Measurements from ENCODE around the gene NCOA7.
A peak's percentile ranks its signal among the peaks of the same experiment; 100 is the strongest.
"Not testable (repeated sequence)": the region's sequence is repeated elsewhere in the genome, so short reads cannot be mapped to it uniquely, and the experiment has no call there.

NCOA7 gene

DNA sequence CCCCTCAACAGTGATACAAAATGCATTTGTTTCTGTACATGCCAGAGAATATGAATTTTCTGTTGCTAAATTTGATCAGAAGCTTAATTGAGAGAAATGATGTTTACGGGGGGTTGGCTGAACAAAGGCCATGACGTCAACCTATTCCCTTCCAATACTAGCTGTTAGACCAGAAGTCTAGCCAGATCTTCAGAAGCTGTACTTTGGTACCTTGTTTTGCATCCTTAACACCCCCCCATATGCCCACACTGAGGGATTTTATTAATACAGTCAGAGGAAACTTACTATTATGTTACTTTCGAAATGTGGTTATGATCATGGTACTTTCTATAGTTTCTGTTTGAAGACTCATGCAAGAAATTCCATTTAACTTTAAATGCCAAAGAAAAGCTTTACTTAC, 3.1 kb downstream of the NCOA7 start:
- DNase-seq = no peak

DNA sequence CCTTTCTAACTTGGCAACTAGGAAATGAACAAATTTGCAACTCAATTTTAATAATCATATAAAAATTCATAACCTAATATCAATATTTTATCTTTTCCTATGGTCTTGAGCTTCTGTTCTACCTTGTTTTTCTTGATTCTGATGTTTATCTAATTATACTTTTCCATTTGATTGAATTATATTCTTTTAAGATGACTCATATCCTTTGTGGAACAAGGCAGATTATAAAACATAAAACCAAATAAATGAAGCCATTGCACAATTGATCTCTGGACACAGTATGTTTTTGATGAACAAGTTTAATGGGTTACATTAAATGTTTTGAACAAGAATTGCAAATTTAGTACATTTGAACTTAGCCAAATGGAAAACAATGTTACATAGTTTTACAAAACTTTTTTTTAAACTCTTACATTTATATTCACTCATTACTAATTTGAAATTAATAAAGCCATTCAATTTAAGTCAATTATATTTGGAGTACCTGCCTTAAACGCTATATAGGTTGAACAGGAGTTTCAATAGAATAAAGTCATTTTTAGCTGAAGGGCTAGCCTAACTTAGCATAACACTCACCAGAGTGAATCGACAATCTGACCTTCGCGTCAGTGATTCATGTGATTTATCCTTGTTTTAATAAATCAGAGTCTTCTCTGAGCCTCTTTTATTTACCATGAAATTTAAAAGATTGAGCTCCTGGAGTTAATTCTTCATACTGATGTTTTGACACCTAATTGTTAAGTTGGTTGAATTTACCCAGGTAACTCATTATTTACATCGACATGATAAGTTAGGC, 3.8 kb downstream of the NCOA7 start:
- DNase-seq = no peak

DNA sequence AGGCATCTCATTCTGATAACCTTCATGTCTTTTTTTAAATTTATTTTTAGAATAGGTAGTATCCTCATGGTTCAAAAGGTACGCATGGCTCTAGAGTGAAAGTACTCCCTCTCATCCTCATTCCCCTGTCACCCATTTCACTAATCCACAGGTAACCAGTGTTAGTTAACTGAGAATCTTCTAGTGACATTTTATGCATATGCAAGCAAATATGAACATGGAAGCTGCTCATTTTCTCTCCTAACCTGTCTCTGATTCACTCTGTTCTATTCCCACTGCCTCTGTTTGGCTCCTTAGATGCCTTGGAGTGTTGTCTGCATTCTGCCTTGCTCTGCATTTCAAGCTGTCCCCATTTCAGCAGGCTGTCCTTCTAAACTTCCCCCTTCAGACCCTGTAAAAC, 4.5 kb downstream of the NCOA7 start:
- DNase-seq = no peak

DNA sequence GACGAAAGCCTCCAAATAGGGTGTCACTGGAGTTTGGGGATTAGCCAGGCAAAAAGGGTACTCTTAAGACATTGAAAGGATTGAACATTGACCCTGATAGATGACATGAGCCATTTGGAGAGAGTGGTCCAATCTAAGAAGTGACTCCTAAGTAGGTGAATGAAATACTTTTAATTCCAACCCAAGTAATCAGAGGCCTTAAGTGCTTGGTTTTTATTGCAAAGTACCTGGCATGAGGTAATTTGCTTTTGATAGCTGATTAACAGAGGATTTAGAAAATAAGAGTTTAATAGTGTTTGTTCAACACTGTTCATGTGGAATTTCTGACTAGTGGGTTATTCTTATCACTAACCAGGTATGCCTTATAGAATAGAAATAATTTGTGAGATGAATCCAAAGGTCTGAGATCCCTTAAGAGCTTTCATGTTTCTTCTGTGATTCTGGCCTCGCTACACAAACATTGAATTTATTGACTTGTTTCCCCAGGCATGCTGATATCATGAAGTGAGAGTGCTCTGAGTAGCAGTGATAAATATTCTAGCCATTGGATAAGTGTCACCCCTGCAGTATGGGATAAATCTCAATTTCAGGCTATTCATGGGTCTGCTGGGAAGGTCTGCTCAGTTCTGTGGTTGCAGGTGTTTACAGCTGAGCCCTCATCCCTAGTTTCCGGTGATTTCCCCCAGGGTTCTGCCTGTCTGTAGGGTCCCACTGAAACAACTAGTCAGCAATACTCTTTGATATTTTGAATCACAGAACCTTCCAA, 6.5 kb downstream of the NCOA7 start:
- DNase-seq = no peak

DNA sequence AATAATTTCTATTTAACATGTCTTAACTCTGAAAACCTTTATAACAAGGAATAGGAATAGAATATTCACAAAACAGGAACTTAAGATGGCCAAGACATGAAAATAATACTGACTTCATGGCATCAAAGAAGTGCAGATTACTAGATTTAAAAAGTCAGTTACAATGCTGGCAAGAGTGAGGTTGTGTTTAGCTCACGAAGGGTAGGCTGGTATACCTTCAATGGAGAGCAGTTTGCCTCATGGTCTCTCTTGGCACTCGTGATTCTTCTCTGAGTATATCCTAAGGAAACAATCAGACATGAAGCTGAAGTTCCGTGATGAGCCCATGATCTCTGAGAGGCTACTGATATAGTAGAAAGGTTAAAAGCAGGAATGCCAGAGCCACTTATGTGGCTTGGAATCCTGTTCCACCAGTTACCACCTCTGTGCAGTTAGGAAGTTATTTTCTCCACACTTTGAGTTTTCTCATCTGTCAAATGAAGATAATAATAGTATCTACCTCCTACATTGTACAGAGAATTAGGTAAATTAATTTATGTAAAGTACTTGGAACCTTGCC, 7.2 kb downstream of the NCOA7 start:
- peak; percentile 73 for DNase-seq

DNA sequence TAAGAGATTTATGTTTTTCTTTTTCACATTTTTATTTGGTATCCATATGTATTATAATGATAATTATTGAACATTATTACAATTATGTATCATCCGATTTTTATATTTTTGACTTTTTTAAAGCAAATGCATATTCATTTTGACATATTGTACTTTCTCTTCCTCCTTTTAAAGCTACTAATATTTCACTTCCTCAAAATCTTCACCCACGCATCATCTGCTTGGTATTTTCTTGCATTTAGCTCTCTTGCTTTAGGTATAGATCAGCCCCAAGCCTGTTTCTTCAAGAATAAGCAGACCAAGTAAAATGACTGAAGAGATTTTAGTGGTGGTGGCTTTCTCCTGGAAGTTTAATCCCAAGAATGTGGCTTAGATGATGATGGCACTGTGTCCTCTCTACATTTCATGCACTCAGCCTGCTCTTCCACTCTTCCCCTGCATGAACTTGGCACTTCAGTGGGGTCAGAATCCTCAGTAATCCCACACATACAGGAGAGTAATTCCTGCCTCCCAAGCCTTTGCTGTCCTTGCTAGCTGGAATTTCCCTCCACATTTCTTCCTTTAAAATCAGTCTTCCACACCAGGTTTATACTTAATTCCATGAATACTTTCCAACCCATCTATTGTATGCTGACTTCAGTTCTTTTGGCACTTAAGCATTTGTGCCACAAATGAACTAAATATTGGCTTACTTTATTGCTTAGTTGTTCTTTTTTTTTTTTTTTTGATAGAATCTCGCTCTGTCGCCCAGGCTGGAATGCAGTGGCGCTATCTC, 8.2 kb downstream of the NCOA7 start:
- DNase-seq = no peak

DNA sequence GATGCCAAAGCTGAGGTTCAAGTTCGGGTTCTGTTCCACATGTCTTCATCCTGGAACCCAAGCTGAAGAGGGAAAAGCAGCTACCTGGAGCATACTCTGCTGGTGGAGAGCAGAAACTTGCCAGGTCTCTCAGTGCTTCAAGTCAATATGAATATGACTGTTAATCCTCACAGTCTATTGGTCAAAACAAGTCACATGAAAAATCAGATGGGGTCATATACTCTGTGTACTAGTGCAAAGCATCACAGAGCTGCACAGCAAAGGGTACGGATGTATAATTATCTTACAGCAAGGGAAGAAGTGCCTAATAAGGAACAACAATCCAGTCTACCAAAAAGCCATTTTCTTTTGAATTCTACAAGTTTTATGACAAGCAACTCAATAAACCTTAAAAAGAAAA, 11.6 kb downstream of the NCOA7 start:
- DNase-seq = no peak

DNA sequence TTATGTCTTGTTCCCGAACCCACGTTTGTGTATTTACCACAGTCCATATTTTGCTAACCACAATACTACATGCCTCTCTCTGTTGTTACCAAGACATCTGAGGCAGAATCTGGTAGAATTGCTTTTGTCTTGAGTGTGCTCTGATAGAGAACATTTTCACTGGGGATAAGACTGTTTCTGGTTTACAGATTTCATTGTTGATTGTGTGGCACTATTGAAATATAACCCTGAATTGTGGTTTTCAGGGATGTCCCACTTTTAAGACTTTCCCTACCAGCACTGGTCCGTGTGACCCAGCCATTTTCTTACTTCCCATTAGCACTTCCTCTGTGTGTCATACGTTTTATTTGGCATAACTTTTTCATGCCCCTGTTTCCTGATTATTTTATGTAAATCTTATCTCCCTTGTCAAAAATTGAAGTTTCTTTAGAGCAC, 12.2 kb downstream of the NCOA7 start:
- DNase-seq = no peak

DNA sequence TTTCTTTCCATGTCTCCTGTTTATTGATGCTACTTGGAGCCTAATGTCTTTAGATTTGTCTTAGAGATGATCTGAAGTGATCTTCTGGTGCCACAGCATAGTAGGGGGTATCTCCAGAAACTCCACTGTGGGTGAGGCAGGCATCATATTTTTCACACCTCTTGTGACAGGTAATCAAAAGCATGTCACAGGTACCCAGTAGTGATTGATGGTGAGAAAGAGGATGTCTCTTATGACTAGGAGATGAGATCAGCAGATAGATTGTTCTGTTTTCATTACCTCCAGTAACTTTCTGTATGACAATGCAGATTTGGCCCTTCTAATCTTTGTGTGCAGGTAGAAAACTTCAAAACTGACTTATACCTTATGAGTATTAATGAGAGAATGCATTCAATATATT, 13.5 kb downstream of the NCOA7 start:
- DNase-seq = no peak

DNA sequence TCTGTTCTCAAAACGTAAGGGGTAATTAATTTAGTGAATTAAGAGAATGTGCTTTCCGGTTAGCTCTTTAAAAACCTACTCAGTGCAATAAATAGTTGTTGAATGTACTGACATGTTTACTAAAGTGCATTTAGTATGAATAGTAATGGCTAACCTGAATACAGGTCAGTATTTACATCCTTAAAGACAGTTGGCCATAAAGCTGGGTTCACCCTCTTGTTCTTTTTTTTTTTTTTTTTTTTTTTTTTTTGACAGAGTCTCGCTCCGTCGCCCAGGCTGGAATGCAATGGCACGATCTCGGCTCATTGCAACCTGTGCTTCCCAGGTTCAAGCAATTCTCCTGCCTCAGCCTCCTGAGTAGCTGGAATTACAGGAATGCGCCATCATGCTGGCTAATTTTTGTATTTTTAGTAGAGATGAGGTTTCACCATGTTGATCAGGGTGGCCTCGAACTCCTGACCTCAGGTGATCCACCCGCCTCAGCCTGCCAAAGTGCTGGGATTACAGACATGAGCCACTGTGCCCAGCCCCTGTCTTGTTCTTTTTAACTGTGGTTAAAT, 14.2 kb downstream of the NCOA7 start:
- not testable (repeated sequence) for DNase-seq

DNA sequence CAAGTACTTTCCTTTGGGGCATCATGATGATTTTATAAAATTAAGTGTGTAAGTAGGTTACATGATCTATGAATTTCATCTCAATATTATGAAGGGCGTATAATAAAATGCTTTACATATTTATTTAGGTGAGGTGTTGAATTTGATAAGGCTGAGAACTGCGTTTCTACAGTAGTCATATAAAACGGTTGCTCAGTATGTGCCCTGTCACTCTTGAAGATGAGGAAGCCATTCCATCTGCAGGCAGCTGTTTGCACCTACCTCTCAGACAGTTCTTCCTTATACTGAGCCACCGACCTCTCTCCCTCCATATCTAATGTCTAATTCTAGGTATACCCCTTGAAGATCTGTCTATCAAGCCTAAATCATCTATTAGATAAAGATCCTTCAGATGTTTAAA, 16.1 kb downstream of the NCOA7 start:
- no peak for DNase-seq

DNA sequence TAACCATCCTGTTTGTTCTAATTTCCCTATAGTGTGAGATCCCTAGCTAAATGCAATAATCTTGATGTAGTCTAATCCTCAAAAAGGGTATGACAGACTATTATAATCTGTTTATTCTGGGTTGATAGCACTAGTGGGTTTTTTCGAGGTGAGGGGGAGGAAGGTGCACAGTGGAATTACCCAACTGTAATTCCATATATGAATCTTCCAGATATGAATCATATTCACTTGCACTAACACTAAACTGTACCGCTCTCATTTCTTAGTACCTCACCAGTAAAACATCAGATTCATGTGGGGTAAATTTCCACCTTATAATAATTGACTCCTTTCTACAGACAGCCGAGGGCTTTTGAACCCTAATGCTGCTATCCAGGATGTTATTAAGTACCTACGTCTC, 16.5 kb downstream of the NCOA7 start:
- DNase-seq = no peak

DNA sequence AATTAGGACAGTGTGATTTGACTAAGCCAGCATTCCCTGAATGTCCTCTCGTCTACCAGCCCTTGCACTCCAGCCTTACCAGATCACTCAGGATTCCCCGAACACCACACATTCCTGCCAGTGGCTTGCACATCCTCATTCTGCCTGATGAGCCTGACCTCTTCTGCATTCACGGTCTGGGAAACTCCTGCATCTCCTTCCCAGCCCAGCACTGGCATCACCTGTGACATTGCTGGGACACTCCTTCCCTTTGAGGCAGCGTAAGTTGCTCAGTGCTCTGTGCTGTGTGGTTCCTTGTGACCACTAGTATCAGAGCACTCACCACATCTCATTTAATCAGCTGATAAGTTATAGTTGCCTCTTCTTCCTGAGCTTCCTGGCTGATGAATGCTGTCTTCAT, 17.3 kb downstream of the NCOA7 start:
- peak; percentile 92 for DNase-seq

DNA sequence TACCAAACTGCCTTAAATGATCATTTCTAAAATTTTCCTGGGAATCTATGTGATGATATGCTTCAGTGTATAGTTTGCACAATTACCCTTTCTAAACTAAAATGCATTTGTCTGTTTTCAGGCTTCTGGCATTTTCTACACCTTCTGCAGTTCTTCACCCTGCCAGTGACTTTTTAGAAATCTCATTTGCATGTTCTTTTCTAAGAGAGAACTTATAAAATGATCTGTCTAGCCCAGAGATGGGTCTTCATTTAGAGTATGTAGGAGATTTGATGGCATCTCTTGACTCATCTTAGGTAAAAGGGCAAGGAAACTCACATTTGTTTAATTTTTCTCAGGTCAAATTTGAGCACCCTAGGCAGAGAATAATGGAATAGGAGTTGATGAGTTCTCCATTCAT, 17.8 kb downstream of the NCOA7 start:
- DNase-seq = no peak

DNA sequence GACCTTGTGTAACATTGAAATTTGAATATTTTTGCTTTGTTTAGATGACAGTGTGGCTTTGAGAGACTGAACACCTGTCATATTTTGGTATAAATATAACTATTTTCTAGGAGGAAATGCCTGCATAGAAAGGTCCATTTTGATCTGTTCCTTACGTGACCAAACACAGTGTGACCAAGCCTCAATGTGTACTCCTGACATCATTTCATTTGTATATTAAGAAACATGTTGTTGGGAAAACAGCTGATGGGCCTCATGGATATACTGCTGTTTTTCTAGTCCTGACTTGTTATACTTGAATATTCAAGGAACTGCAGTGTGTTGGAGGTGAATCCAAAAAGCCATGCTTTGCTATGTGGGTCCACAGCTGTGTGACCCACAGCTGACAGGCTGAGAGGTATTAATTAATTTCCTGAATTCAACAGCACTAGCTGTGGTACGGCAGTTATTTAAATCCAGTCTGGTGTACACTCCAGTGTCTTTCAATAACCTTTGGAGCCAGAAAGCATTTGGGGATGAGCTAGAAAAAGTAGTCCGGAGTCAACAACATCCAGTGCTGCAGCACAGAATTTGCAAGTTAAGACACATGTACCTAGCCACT, 18.9 kb downstream of the NCOA7 start:
- no peak for DNase-seq

DNA sequence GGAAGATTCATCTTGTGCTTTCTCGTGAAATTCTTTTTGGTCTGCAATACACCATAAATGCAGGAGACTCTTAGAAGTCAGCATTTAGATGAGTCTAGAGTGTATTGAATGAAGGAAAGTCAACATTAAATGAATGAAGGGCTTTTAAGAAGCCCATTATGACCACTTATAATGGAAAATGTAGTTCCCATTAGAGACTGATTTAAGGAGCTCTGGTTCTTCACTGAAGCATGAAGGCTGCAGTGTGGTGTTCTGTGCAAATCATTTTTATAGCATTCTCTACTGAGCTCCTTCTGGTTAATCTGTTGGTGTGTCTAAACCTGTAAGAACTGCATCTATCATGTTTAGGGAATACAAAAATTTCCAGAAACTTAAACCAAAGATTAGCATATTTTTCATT, 19.7 kb downstream of the NCOA7 start:
- DNase-seq = no peak

DNA sequence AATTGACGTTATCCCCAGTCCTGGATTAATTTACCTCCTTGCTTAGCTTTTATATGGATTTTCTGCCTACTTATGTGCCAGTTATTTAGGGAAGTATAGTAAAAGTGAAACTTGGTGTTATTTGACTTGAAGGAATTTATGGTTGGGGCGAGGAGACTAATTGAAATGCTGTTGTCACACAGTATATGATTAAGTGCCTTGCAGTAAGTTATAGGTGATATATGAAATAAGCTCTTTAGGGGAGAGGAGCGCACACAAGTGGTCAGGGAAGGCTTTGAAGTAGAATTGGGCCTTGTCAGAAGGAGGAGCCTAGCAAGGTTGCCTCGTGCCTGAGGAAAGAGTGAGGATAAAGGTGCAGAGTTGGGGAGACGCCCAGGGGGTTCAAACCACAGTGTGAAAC, 20.5 kb downstream of the NCOA7 start:
- no peak for DNase-seq

DNA sequence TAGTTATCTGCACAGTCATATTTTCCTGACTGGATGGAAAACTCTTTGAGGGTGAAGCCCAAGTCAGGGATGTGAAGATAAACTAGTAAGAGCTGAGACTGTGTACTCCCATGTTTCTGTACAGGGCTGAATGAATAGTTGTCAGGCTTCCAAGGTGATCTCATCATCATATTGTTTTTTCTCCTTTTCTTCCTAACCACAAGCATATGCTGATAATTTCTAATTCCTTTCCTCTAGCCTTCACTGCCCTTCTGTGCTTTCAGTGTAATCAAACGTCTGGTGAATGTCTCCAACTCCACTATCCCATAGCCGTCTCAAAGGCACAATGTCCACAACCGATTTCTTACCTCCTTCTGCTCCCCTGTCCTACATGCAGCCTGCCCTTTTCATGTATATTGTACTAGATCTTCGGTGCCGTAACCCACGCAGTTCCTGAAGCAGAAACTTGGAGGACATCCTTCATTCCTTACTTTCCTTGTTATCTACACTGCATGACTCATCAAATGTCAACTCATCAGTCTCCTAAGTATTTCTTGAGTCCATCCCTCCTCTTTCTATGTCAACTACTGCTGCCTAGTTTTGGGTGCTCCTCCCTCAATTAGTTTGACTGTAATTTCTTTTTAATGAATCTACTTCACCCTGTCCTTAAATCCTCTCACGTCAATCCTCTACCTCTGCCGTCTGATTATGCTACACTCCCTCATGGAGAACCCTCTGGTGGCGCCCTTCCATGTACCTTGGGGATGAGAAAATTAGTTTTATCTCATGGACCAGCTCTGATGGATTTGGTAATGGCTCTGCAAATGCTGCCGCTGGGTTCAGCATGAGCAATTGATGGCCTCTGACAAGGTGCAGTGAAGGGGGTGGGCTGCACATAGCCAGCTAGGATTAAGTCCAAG, 21.9 kb downstream of the NCOA7 start:
- DNase-seq = no peak

DNA sequence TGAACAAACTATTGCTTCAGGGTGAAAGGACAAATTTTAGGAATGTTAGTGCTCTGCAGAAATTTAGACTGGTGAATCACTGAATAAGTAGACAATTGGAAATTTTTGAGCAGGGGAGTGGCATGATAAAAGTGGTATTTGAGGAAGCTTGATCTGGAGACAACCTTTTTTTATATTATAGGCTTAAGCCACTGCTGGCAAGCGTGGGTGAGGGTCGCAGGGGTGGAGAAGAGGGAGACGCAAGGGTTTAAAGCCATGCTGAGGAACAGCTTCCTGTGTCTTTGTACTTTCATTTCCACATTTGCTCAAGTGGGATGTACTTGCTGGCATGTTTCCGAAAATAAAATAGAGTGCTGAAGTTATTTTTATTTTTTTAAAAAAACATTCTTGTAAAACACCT, 23.7 kb downstream of the NCOA7 start:
- DNase-seq = no peak

DNA sequence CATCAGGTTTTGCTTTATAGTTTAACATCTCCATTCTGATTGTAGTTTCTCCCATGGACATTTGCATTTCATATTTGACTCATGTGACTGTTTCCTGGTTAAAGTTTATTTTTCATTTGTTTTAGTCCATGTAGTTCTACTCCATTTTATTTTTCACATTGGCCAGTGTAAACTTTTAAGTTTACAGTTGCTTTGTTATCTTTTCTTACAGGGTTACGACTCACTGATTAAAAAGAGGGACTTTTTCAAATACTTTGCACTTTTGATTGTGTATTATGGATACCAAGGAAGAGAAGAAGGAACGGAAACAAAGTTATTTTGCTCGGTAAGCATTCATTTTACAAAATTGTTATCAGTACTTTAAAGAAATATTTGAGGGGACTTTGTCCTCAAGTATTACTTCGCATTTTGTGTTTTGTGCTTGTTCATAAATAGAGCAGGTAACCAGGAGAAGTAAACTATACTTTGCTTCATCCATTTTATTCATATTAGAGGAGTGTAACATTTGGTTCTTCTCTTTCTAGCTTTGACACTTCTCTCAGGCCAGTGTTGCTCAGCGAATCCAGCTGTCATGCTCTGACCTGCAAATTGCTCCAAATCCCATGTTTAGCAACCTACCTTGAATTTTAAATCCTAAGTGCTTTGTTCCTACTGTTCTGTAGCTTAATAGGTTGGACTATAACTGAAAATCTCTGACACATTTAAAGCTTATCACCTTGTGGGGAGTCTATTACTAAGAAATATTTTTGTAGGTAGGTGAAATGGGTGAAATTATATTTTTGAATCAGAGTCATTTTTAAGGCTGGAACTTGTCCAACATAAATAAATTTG, 24.5 kb downstream of the NCOA7 start:
- no peak for DNase-seq
